PC-3 (cell line): Measurements from ENCODE around the gene ALKBH5.

Experiments used
- EZH2 ChIP-seq: fragments of 300-600 bp; sonication (generic); IDR thresholded peaks from one replicate; pipeline ENCODE4 v1.6.1; 2017; ENCODE audit warnings: antibody characterized with exemption, mild to moderate bottlenecking, low read length; ENCODE audit not compliant: unreplicated experiment
- EZH2phosphoT487 ChIP-seq: fragments of 300-600 bp; sonication (generic); IDR thresholded peaks from 2 replicates; pipeline ENCODE4 v1.6.1; 2018; ENCODE audit warnings: mild to moderate bottlenecking, antibody characterized with exemption, low read length, borderline replicate concordance
- TF ChIP-seq, protein P1 (sequence below): fragments of 300-600 bp; sonication (generic); conservative IDR thresholded peaks from 2 replicates; pipeline ENCODE4 v1.5.1; 2017; ENCODE audit warnings: antibody characterized with exemption, low read depth, mild to moderate bottlenecking, low read length

DNA sequence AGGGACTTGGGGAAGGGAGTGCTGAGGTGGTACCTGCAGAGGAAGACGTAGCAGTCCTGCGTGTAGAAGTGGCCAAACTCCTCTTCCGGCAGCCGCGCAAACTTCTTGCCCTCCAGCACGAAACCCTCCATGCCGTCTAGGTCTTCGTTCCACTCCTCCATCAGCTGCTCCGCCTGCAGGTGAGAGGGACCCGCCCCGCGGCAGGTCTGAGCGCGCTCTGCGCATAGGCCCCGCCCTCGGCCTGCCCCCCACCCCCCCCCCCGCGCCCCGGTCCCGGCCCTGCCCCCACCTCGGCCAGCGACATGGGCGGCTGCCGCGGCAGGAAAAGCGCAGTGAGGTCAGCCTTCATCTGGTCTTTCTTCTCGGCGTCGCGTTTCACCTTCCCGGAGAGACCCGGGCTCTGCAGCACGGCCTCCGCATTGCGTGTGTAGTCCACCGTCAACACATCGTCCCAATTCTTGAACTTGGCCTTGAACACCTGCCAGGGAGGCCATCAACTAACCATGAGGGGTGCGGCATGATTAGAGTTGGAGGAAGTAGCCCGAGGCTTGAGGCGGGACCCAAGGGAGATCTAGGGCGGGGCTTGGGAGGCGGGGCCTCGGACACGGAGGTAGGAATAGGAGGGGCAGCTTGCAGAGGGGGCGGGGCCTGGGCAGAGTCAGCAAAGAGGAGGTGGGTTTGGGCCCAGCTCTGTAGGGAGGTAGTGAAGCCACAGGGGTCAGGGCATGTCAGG, 63.4 kb downstream of the ALKBH5 start:
- TF ChIP-seq, protein P1, sequence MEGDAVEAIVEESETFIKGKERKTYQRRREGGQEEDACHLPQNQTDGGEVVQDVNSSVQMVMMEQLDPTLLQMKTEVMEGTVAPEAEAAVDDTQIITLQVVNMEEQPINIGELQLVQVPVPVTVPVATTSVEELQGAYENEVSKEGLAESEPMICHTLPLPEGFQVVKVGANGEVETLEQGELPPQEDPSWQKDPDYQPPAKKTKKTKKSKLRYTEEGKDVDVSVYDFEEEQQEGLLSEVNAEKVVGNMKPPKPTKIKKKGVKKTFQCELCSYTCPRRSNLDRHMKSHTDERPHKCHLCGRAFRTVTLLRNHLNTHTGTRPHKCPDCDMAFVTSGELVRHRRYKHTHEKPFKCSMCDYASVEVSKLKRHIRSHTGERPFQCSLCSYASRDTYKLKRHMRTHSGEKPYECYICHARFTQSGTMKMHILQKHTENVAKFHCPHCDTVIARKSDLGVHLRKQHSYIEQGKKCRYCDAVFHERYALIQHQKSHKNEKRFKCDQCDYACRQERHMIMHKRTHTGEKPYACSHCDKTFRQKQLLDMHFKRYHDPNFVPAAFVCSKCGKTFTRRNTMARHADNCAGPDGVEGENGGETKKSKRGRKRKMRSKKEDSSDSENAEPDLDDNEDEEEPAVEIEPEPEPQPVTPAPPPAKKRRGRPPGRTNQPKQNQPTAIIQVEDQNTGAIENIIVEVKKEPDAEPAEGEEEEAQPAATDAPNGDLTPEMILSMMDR = no peak
- TF ChIP-seq EZH2 (no peak), EZH2phosphoT487 (no peak)
